H9 (cell line): ENCODE data around the gene SH3BP1. TPM values are rescaled to one million over a fixed set of nuclear protein-coding genes. Genes with fewer than 3 reads are reported as not detected.

Experiments
- DNase-seq: peaks from one replicate; pipeline ENCODE4 v3.0.0-alpha.2; 2017
- H2AFZ ChIP-seq: one replicate; pipeline ENCODE4 v1.6.1; 2013; ENCODE audit warnings: mild to moderate bottlenecking, low read length, control low read depth, moderate library complexity
- H2AK5ac ChIP-seq: 2 replicates; pipeline ENCODE4 v1.6.1; 2013; ENCODE audit warnings: low read length, control low read depth, mixed read lengths; ENCODE audit not compliant: insufficient read length
- H2BK120ac ChIP-seq: one replicate; pipeline ENCODE4 v1.6.1; 2013; ENCODE audit warnings: low read depth, mild to moderate bottlenecking, low read length, control low read depth, inconsistent platforms; ENCODE audit not compliant: poor library complexity, severe bottlenecking
- H2BK12ac ChIP-seq: 2 replicates; pipeline ENCODE4 v1.6.1; 2013; ENCODE audit warnings: low read length, control low read depth, mixed read lengths, low read depth; ENCODE audit not compliant: insufficient read length
- H2BK15ac ChIP-seq: 2 replicates; pipeline ENCODE4 v1.6.1; 2013; ENCODE audit warnings: low read depth, low read length, control low read depth
- H2BK20ac ChIP-seq: one replicate; pipeline ENCODE4 v1.6.1; 2013; ENCODE audit warnings: low read depth, mild to moderate bottlenecking, low read length, control low read depth, inconsistent platforms; ENCODE audit not compliant: poor library complexity, severe bottlenecking
- H2BK5ac ChIP-seq: 2 replicates; pipeline ENCODE4 v1.6.1; 2013; ENCODE audit warnings: low read length, control low read depth, mixed read lengths; ENCODE audit not compliant: insufficient read length
- H3K14ac ChIP-seq: 2 replicates; pipeline ENCODE4 v1.6.1; 2013; ENCODE audit warnings: low read length, control low read depth; ENCODE audit not compliant: insufficient read depth
- H3K18ac ChIP-seq: 2 replicates; pipeline ENCODE4 v1.6.1; 2013; ENCODE audit warnings: low read depth, mild to moderate bottlenecking, mixed read lengths, low read length, control low read depth; ENCODE audit not compliant: insufficient read length
- H3K23ac ChIP-seq: 2 replicates; pipeline ENCODE4 v1.6.1; 2013; ENCODE audit warnings: low read length, control low read depth, mixed read lengths, low read depth; ENCODE audit not compliant: insufficient read length
- H3K23me2 ChIP-seq: 2 replicates; pipeline ENCODE4 v1.6.1; 2013; ENCODE audit warnings: low read depth, mild to moderate bottlenecking, mixed read lengths, low read length, control low read depth; ENCODE audit not compliant: insufficient read length, poor library complexity, severe bottlenecking
- H3K27ac ChIP-seq: 2 replicates; pipeline ENCODE4 v1.5.1; 2013; ENCODE audit warnings: low read length, control low read depth, mixed read lengths, low read depth; ENCODE audit not compliant: insufficient read length
- H3K27me3 ChIP-seq: 2 replicates; pipeline ENCODE4 v1.6.1; 2013; ENCODE audit warnings: low read length, control low read depth, inconsistent platforms; ENCODE audit not compliant: insufficient read depth
- H3K4ac ChIP-seq: 2 replicates; pipeline ENCODE4 v1.6.1; 2013; ENCODE audit warnings: low read depth, mild to moderate bottlenecking, control low read depth, inconsistent platforms, low read length, moderate library complexity
- H3K4me1 ChIP-seq: 2 replicates; pipeline ENCODE4 v1.6.1; 2013; ENCODE audit warnings: low read length, control low read depth, inconsistent platforms; ENCODE audit not compliant: insufficient read depth
- H3K4me2 ChIP-seq: 2 replicates; pipeline ENCODE4 v1.6.1; 2013; ENCODE audit warnings: low read length, control low read depth, mixed read lengths; ENCODE audit not compliant: insufficient read length, insufficient read depth
- H3K56ac ChIP-seq: 2 replicates; pipeline ENCODE4 v1.6.1; 2013; ENCODE audit warnings: low read depth, mild to moderate bottlenecking, mixed read lengths, low read length, control low read depth; ENCODE audit not compliant: insufficient read length
- H3K79me1 ChIP-seq: 2 replicates; pipeline ENCODE4 v1.6.1; 2013; ENCODE audit warnings: low read depth, mild to moderate bottlenecking, moderate library complexity, low read length, control low read depth, inconsistent platforms; ENCODE audit not compliant: insufficient read depth, poor library complexity, severe bottlenecking
- H3K79me2 ChIP-seq: 2 replicates; pipeline ENCODE4 v1.6.1; 2013; ENCODE audit warnings: low read length, control low read depth, inconsistent platforms; ENCODE audit not compliant: insufficient read depth
- H3K9ac ChIP-seq: 2 replicates; pipeline ENCODE4 v1.6.1; 2013; ENCODE audit warnings: low read length, control low read depth, mixed read lengths; ENCODE audit not compliant: insufficient read length; ENCODE audit errors: extremely low read depth
- H3K9me3 ChIP-seq: one replicate; pipeline ENCODE4 v1.6.1; 2013; ENCODE audit warnings: low read depth, low read length, inconsistent platforms; ENCODE audit not compliant: control insufficient read depth
- H3T11ph ChIP-seq: one replicate; pipeline ENCODE4 v1.6.1; 2013; ENCODE audit warnings: mild to moderate bottlenecking, low read length, control low read depth, inconsistent platforms
- H4K20me1 ChIP-seq: one replicate; pipeline ENCODE4 v1.6.1; 2013; ENCODE audit not compliant: control insufficient read depth, insufficient read length, insufficient read depth
- H4K5ac ChIP-seq: 2 replicates; pipeline ENCODE4 v1.6.1; 2013; ENCODE audit warnings: low read depth, mild to moderate bottlenecking, mixed read lengths, low read length, control low read depth; ENCODE audit not compliant: insufficient read length
- H4K8ac ChIP-seq: replicated peaks from 2 replicates; pipeline ENCODE4 v1.6.1; 2013; ENCODE audit warnings: low read length, control low read depth, mixed read lengths, low read depth; ENCODE audit not compliant: insufficient read length
- H4K91ac ChIP-seq: 2 replicates; pipeline ENCODE4 v1.6.1; 2013; ENCODE audit warnings: low read depth, mild to moderate bottlenecking, moderate library complexity, mixed read lengths, low read length, control low read depth; ENCODE audit not compliant: insufficient read length
- H3K27ac Mint-ChIP-seq, 3 experiments: 2 replicates in 2 of 3; 3 replicates in 1 of 3; pipeline ENCODE4 v1.8.0; 2020 to 2021; ENCODE audit warnings: mixed read lengths in 3 of 3, mild to moderate bottlenecking in 1 of 3, moderate library complexity in 1 of 3
- H3K27me3 Mint-ChIP-seq: 2 replicates; pipeline ENCODE4 v1.8.0; 2021; ENCODE audit warnings: low read depth, mild to moderate bottlenecking, moderate library complexity, mixed read lengths
- H3K36me3 Mint-ChIP-seq, 3 experiments: 2 replicates in 2 of 3; 3 replicates in 1 of 3; pipeline ENCODE4 v1.8.0; 2020 to 2021; ENCODE audit warnings: low read depth in 3 of 3, mixed read lengths in 3 of 3; ENCODE audit not compliant: insufficient read depth in 1 of 3
- H3K4me1 Mint-ChIP-seq, 2 experiments: 2 replicates each; pipeline ENCODE4 v1.8.0; 2020; ENCODE audit warnings: mixed read lengths in 2 of 2
- H3K4me3 Mint-ChIP-seq, 2 experiments: 2 replicates in 1 of 2; 3 replicates in 1 of 2; pipeline ENCODE4 v1.8.0; 2020 to 2021; ENCODE audit warnings: mild to moderate bottlenecking in 2 of 2, mixed read lengths in 2 of 2, moderate library complexity in 1 of 2
- H3K9me3 Mint-ChIP-seq, 2 experiments: 2 replicates in 1 of 2; 3 replicates in 1 of 2; pipeline ENCODE4 v1.8.0; 2020; ENCODE audit warnings: mild to moderate bottlenecking in 2 of 2, mixed read lengths in 2 of 2, moderate library complexity in 1 of 2
- WGBS: extraction: QIAGEN DNeasy Blood & Tissue Kit; methylation state at CpG from one replicate; pipeline ENCODE4 v1.1.7; 2013; ENCODE audit warnings: missing lambda C conversion rate, low lambda C conversion rate, mixed read lengths; ENCODE audit not compliant: insufficient read length; ENCODE audit errors: extremely low coverage; 5-methylcytosine and 5-hydroxymethylcytosine counted together
- total RNA-seq: library from RNA; stranded (reverse); gene quantifications from 2 replicates; pipeline ENCODE4 v1.2.1, GENCODE V29; 2021
- TF ChIP-seq, protein P1 (sequence below): fragments of 200-600 bp; sonication (generic); conservative IDR thresholded peaks from 3 replicates; pipeline ENCODE4 v1.8.0; 2021; ENCODE audit warnings: antibody characterized with exemption, mild to moderate bottlenecking

SH3BP1 gene
- total RNA-seq, 1 experiment from 2014 or later, result 33.6 TPM

DNA sequence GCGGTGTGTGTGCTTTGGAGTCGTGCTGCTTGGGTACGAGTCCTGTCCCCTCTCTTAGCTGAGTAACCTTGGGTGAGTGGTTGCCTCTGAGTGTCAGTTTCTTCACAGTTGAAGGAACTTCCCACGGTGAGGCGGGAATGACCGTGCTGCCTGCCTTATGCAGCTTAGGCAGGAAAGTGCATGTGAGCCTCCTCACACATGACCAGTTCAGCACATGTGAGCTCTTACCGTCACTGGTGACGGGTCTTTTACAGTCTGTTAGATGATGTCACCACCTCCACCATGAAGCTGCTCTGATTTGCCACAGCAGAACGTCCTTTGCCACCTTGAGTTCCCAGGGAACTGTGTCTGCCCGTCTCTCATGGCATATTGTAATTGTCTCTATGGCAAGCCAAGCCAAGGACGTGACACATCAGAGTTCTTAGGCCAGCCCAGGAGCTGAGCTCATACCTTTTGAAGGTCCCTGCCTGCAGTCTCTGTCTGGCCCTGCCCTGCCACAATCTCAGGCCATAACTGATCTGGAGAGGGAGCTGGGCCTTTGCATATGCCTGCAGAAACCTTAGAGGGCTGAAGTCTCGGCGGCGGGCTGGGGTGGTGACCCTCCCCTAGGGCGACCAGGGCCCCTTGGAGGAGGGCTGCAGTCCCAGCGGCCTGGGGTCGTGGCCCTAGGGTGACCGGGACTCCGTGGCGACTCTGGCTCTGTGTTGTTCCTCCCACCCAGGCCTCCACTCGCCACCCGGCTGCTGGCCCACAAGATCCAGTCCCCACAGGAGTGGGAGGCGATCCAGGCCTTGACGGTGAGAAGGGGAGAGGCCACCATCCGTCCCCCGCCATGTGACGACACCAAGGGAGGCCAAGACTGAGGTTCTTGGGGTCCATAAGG lies 23.0 kb upstream of the SH3BP1 start:
- Mint-ChIP-seq H3K9me3 (no peaks in the 10 kb centered on the region), H3K4me3 (no peak overlapping the region), H3K27ac (no peak overlapping the region), H3K4me1 (no peaks in the 10 kb centered on the region), H3K27me3 (no peaks in the 10 kb centered on the region; the same call in 1 of the 2 replicates), H3K36me3 (peaks cover 10 to 48% (median 44%) of the 10 kb centered on the region in 3 experiments; a peak in 6 of 7 replicates)
- no peak overlapping the region for H2AFZ ChIP-seq
- no peak overlapping the region for H4K91ac ChIP-seq
- H3K4me1 ChIP-seq, result no peaks in the 10 kb centered on the region
- no peaks in the 10 kb centered on the region for H3K79me1 ChIP-seq
- no peak overlapping the region for H3K4me2 ChIP-seq
- H4K5ac ChIP-seq, result no peak overlapping the region
- H3K9ac ChIP-seq, result no peak overlapping the region
- H4K8ac ChIP-seq, result no peak overlapping the region
- H3K23me2 ChIP-seq, result no peaks in the 10 kb centered on the region
- H3T11ph ChIP-seq, result no peak overlapping the region
- no peaks in the 10 kb centered on the region for H3K27me3 ChIP-seq
- no peak overlapping the region for H3K23ac ChIP-seq
- H2BK15ac ChIP-seq, result no peak overlapping the region
- no peak overlapping the region for H2BK20ac ChIP-seq
- H3K9me3 ChIP-seq, result no peaks in the 10 kb centered on the region
- H2BK12ac ChIP-seq, result no peak overlapping the region
- H3K79me2 ChIP-seq, result no peaks in the 10 kb centered on the region; the same call in 1 of the 2 replicates
- no peak overlapping the region for H3K56ac ChIP-seq
- H3K14ac ChIP-seq, result no peak overlapping the region
- no peaks in the 10 kb centered on the region for H4K20me1 ChIP-seq
- no peak overlapping the region for H3K4ac ChIP-seq
- whole genome bisulfite sequencing, result no CpG with 5 or more reads among the region's 27 CpGs
- H2BK5ac ChIP-seq, result no peak overlapping the region
- TF ChIP-seq, protein P1, sequence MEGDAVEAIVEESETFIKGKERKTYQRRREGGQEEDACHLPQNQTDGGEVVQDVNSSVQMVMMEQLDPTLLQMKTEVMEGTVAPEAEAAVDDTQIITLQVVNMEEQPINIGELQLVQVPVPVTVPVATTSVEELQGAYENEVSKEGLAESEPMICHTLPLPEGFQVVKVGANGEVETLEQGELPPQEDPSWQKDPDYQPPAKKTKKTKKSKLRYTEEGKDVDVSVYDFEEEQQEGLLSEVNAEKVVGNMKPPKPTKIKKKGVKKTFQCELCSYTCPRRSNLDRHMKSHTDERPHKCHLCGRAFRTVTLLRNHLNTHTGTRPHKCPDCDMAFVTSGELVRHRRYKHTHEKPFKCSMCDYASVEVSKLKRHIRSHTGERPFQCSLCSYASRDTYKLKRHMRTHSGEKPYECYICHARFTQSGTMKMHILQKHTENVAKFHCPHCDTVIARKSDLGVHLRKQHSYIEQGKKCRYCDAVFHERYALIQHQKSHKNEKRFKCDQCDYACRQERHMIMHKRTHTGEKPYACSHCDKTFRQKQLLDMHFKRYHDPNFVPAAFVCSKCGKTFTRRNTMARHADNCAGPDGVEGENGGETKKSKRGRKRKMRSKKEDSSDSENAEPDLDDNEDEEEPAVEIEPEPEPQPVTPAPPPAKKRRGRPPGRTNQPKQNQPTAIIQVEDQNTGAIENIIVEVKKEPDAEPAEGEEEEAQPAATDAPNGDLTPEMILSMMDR, result no peak
- no peak overlapping the region for H2BK120ac ChIP-seq
- H3K18ac ChIP-seq, result no peak overlapping the region
- no peak overlapping the region for H2AK5ac ChIP-seq
- DNase-seq, result no peak
- H3K27ac ChIP-seq, result no peak overlapping the region
